ENCODE measurements around the gene GRIK2. TPM values are rescaled to one million over a fixed set of nuclear protein-coding genes. Genes with fewer than 3 reads are reported as not detected.
A peak's percentile ranks its signal among the peaks of the same experiment; 100 is the strongest.

The GRIK2 gene
- total and polyA plus RNA-seq, 5 donors from 2014 or later, result not detected

DNA sequence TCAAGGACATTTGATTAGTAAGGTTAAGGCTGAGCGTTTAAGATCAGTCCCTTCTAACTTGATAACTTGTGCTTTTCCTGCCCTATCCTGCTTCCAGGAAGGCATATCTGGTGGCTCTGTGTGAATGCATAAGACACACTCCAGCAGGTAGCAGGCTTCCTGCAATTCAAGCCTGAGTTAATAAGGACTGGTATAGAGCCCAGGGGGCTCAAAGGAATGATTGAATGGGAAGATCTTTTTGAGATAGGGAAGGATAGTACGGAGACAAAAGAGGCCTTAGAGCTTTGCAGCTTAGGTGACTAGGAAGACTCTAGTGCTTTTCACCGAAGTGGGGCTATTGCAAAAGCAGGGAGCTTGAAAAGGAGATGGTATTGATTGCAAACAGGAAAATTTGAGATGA is 307.1 kb downstream of the GRIK2 start:
- Mint-ChIP-seq H3K27ac (no peak overlapping the region), H3K4me1 (no peaks in the 10 kb centered on the region), H3K9me3 (peaks cover 0 to 11% (median 3%) of the 10 kb centered on the region in 7 donors), H3K36me3 (no peaks in the 10 kb centered on the region), H3K27me3 (no peaks in the 10 kb centered on the region), H3K4me3 (peak overlapping the region in 1 of 4 donors; percentile 21)
- Histone ChIP-seq H3K27me3 (ENCODE audit: control insufficient read depth, insufficient read depth, low read length) (no peaks in the 10 kb centered on the region), H3K36me3 (ENCODE audit: control insufficient read depth, insufficient read depth, low read length) (no peaks in the 10 kb centered on the region), H3K4me3 (ENCODE audit: low read depth, low read length) (no peak overlapping the region), H3K9me3 (ENCODE audit: control insufficient read depth in 2 of 2, low read length in 2 of 2) (no peaks in the 10 kb centered on the region), H3K4me1 (ENCODE audit: control insufficient read depth, insufficient read depth, low read length, poor library complexity, severe bottlenecking) (no peaks in the 10 kb centered on the region), H3K27ac (ENCODE audit: insufficient read depth, low read length, poor library complexity, severe bottlenecking) (no peak overlapping the region)
- ATAC-seq (ENCODE audit: low read depth in 2 of 2) (no peak), DNase-seq (no peak)

DNA sequence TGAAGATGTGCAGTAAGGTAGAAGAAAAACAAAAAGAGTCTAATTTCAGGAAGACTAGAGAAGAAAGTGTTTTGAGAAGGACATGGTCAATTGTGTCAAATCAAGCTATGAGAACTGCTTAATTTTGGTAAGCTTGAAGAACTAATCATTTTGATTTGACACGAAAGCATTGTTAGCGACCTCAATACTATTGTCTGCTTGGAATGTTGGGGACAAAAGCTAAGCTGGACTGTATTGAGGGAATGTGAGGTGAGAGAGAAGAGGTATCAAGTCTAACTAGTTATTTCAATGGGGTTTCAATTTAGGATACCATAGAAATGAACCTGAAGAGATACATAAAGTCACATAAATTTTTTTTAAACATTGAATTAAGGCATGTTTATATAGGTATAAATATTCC is 309.8 kb downstream of the GRIK2 start:
- Histone ChIP-seq H3K4me1 (ENCODE audit: control insufficient read depth, insufficient read depth, low read length, poor library complexity, severe bottlenecking) (no peaks in the 10 kb centered on the region), H3K27ac (ENCODE audit: insufficient read depth, low read length, poor library complexity, severe bottlenecking) (no peak overlapping the region), H3K27me3 (ENCODE audit: control insufficient read depth, insufficient read depth, low read length) (no peaks in the 10 kb centered on the region), H3K36me3 (ENCODE audit: control insufficient read depth, insufficient read depth, low read length) (no peaks in the 10 kb centered on the region), H3K4me3 (ENCODE audit: low read depth, low read length) (no peak overlapping the region), H3K9me3 (ENCODE audit: control insufficient read depth in 2 of 2, low read length in 2 of 2) (no peaks in the 10 kb centered on the region)
- Mint-ChIP-seq H3K4me1 (no peaks in the 10 kb centered on the region), H3K9me3 (peaks cover 0 to 11% (median 3%) of the 10 kb centered on the region in 7 donors), H3K36me3 (no peaks in the 10 kb centered on the region), H3K4me3 (no peak overlapping the region), H3K27ac (no peak overlapping the region), H3K27me3 (no peaks in the 10 kb centered on the region)
- no peak for DNase-seq
- no peak for ATAC-seq (ENCODE audit: low read depth in 2 of 2)

DNA sequence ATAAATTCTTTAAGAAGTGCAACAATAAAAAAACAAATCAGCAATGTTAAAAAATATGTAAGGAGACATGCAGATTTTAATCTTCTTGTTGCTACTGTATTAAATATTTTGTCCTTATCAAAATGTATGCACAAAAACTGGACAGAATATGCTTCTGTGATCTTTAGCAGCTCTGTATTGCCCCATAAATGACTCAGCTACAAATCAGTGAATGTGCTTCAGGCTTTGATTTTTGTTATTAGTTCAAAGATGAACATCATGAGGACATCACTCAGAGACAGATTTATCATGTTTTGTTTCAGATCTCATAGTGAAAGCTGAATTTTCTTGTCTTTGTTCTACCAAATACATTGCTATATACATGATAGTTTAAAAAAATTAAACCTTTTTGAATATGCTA is 312.4 kb downstream of the GRIK2 start:
- Histone ChIP-seq H3K36me3 (ENCODE audit: control insufficient read depth, insufficient read depth, low read length) (no peaks in the 10 kb centered on the region), H3K4me1 (ENCODE audit: control insufficient read depth, insufficient read depth, low read length, poor library complexity, severe bottlenecking) (no peaks in the 10 kb centered on the region), H3K27me3 (ENCODE audit: control insufficient read depth, insufficient read depth, low read length) (no peaks in the 10 kb centered on the region), H3K4me3 (ENCODE audit: low read depth, low read length) (no peak overlapping the region), H3K27ac (ENCODE audit: insufficient read depth, low read length, poor library complexity, severe bottlenecking) (no peak overlapping the region), H3K9me3 (ENCODE audit: control insufficient read depth in 2 of 2, low read length in 2 of 2) (no peaks in the 10 kb centered on the region)
- no peaks in the 10 kb centered on the region for H3K4me1 Mint-ChIP-seq
- H3K27me3 Mint-ChIP-seq, result no peaks in the 10 kb centered on the region
- H3K27ac Mint-ChIP-seq, result no peak overlapping the region
- no peak overlapping the region for H3K4me3 Mint-ChIP-seq
- no peaks in the 10 kb centered on the region for H3K36me3 Mint-ChIP-seq
- ATAC-seq (ENCODE audit: low read depth in 2 of 2) (no peak), DNase-seq (no peak)
- peaks cover 0 to 10% (median 1%) of the 10 kb centered on the region in 7 donors for H3K9me3 Mint-ChIP-seq

DNA sequence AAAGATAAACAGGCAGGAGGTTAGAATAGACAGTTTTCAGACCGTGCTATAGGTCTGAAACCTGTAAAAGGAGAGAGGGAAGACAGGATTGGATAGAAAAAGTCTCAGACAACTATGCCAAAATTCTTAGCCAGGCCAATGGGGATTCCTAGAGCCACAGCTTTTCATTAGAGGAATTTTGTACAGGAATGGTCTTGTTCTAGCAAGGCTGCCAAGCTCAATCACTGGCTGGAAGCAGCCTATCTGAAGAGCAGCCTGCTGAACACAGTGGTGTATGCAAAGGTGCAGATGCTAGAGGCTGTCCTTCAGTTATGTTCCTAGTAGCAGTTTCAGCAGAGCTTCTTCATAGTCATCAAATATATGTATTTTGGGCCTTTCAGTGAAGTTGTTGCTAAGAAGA is 313.1 kb downstream of the GRIK2 start:
- Histone ChIP-seq H3K27me3 (ENCODE audit: control insufficient read depth, insufficient read depth, low read length) (no peaks in the 10 kb centered on the region), H3K4me1 (ENCODE audit: control insufficient read depth, insufficient read depth, low read length, poor library complexity, severe bottlenecking) (no peaks in the 10 kb centered on the region), H3K9me3 (ENCODE audit: control insufficient read depth in 2 of 2, low read length in 2 of 2) (no peaks in the 10 kb centered on the region), H3K4me3 (ENCODE audit: low read depth, low read length) (no peak overlapping the region), H3K36me3 (ENCODE audit: control insufficient read depth, insufficient read depth, low read length) (no peaks in the 10 kb centered on the region), H3K27ac (ENCODE audit: insufficient read depth, low read length, poor library complexity, severe bottlenecking) (no peak overlapping the region)
- DNase-seq (no peak), ATAC-seq (ENCODE audit: low read depth in 2 of 2) (no peak)
- Mint-ChIP-seq H3K36me3 (no peaks in the 10 kb centered on the region), H3K9me3 (peaks cover 0 to 10% (median 1%) of the 10 kb centered on the region in 7 donors), H3K27me3 (no peaks in the 10 kb centered on the region), H3K27ac (no peak overlapping the region), H3K4me1 (no peaks in the 10 kb centered on the region), H3K4me3 (no peak overlapping the region)

DNA sequence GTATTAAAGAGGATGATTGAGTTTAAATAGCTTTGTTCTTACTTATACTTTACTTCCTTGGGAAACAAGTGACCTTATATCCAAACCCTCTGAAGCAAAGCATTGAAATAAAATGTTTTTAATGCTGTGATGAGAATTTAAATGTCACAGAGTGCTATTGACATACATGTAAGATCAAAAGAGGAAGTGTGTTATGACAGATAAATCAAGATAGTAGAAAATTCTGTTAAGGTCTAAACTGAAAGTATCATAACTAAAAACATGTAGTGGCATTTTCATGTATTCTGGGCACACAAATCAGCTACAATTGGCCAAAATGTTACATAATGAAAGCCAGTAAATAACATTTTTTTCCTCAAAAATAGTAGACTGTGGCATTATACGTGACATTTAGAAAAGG is 318.0 kb downstream of the GRIK2 start:
- Histone ChIP-seq H3K9me3 (ENCODE audit: control insufficient read depth in 2 of 2, low read length in 2 of 2) (peaks cover 0 to 2% of the 10 kb centered on the region in 2 experiments), H3K4me1 (ENCODE audit: control insufficient read depth, insufficient read depth, low read length, poor library complexity, severe bottlenecking) (no peaks in the 10 kb centered on the region), H3K27me3 (ENCODE audit: control insufficient read depth, insufficient read depth, low read length) (no peaks in the 10 kb centered on the region), H3K27ac (ENCODE audit: insufficient read depth, low read length, poor library complexity, severe bottlenecking) (no peak overlapping the region), H3K4me3 (ENCODE audit: low read depth, low read length) (no peak overlapping the region), H3K36me3 (ENCODE audit: control insufficient read depth, insufficient read depth, low read length) (no peaks in the 10 kb centered on the region)
- H3K36me3 Mint-ChIP-seq, result no peaks in the 10 kb centered on the region
- DNase-seq (no peak), ATAC-seq (ENCODE audit: low read depth in 2 of 2) (no peak)
- no peak overlapping the region for H3K4me3 Mint-ChIP-seq
- no peak overlapping the region for H3K27ac Mint-ChIP-seq
- H3K27me3 Mint-ChIP-seq, result no peaks in the 10 kb centered on the region
- peaks cover 0 to 10% (median 0%) of the 10 kb centered on the region in 7 donors for H3K9me3 Mint-ChIP-seq
- H3K4me1 Mint-ChIP-seq, result no peaks in the 10 kb centered on the region

DNA sequence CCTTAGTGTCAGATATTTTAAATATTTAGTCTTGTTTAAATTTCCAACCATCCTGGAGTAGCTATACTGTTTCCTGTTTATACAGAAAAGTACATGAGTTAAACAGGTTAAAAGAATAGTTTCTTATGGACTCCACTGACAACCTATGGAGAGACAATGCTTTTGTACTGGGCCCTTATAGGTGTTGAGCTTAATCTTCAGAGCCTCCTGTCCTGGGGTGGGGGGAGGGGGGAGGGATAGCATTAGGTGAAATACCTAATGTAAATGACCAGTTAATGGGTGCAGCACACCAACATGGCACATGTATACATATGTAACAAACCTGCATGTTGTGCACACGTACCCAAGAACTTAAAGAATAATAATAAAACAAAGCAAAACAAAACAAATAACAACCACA is 322.9 kb downstream of the GRIK2 start:
- no peak for DNase-seq
- Histone ChIP-seq H3K4me1 (ENCODE audit: control insufficient read depth, insufficient read depth, low read length, poor library complexity, severe bottlenecking) (no peaks in the 10 kb centered on the region), H3K36me3 (ENCODE audit: control insufficient read depth, insufficient read depth, low read length) (no peaks in the 10 kb centered on the region), H3K9me3 (ENCODE audit: control insufficient read depth in 2 of 2, low read length in 2 of 2) (peaks cover 0 to 2% of the 10 kb centered on the region in 2 experiments), H3K4me3 (ENCODE audit: low read depth, low read length) (no peak overlapping the region), H3K27me3 (ENCODE audit: control insufficient read depth, insufficient read depth, low read length) (no peaks in the 10 kb centered on the region), H3K27ac (ENCODE audit: insufficient read depth, low read length, poor library complexity, severe bottlenecking) (no peak overlapping the region)
- Mint-ChIP-seq H3K27ac (no peak overlapping the region), H3K9me3 (peaks cover 0 to 10% (median 0%) of the 10 kb centered on the region in 7 donors), H3K27me3 (no peaks in the 10 kb centered on the region), H3K4me1 (no peaks in the 10 kb centered on the region), H3K36me3 (no peaks in the 10 kb centered on the region), H3K4me3 (no peak overlapping the region)
- ATAC-seq (ENCODE audit: low read depth in 2 of 2), result no peak

DNA sequence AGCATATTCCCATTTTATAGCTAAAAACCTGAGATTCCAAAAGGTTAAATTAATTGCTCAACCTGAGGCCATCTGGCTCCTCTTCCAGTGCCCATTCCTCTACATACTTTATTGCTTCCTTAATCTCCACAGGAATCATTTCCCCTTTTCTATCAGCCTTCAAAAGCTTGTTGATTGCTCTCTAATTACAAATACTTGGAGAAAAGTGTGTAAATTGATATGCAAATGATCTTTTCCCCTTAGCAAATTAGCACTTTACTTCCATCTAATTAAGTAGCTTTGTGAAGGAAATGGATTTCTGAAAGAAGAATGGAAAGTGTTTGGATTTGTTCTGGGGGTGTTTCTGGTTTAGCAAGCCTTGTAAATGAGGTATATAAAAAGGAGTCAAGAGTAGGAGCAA is 323.3 kb downstream of the GRIK2 start:
- Mint-ChIP-seq H3K4me1 (no peaks in the 10 kb centered on the region), H3K27ac (no peak overlapping the region), H3K4me3 (no peak overlapping the region), H3K27me3 (no peaks in the 10 kb centered on the region), H3K9me3 (peaks cover 0 to 10% (median 0%) of the 10 kb centered on the region in 7 donors), H3K36me3 (no peaks in the 10 kb centered on the region)
- H3K27me3 ChIP-seq (ENCODE audit: control insufficient read depth, insufficient read depth, low read length), result no peaks in the 10 kb centered on the region
- no peak overlapping the region for H3K27ac ChIP-seq (ENCODE audit: insufficient read depth, low read length, poor library complexity, severe bottlenecking)
- no peak overlapping the region for H3K4me3 ChIP-seq (ENCODE audit: low read depth, low read length)
- DNase-seq (no peak), ATAC-seq (ENCODE audit: low read depth in 2 of 2) (no peak)
- no peaks in the 10 kb centered on the region for H3K4me1 ChIP-seq (ENCODE audit: control insufficient read depth, insufficient read depth, low read length, poor library complexity, severe bottlenecking)
- H3K9me3 ChIP-seq (ENCODE audit: control insufficient read depth in 2 of 2, low read length in 2 of 2), result peaks cover 0 to 2% of the 10 kb centered on the region in 2 experiments
- H3K36me3 ChIP-seq (ENCODE audit: control insufficient read depth, insufficient read depth, low read length), result no peaks in the 10 kb centered on the region

DNA sequence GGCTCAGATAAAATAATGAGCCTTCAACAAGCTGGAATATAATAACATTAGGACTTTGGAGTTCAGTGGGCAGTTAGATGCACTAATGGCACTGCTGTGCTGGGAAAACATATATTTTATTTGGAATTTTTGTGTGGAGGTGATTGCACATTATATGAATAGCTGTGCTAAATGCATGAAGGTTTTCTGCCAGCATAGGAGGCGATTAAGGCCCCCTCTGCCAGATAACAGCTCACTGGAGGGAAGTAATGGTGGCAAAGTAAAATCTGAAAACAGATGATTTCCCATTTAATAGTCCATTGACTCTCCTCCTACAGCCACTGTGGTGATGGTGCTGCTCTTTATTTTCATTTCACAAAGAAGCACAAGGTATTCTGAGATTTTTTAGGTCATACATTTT is 326.0 kb downstream of the GRIK2 start:
- ATAC-seq (ENCODE audit: low read depth in 2 of 2), result no peak
- peaks cover 0 to 13% (median 2%) of the 10 kb centered on the region in 7 donors for H3K9me3 Mint-ChIP-seq
- no peaks in the 10 kb centered on the region for H3K4me1 Mint-ChIP-seq

More for the DNA sequence above, 326.0 kb downstream of the GRIK2 start:
- Mint-ChIP-seq H3K27ac (no peak overlapping the region), H3K27me3 (no peaks in the 10 kb centered on the region), H3K4me3 (no peak overlapping the region), H3K36me3 (no peaks in the 10 kb centered on the region)
- H3K27me3 ChIP-seq (ENCODE audit: control insufficient read depth, insufficient read depth, low read length), result no peaks in the 10 kb centered on the region
- H3K4me3 ChIP-seq (ENCODE audit: low read depth, low read length), result no peak overlapping the region
- no peak for DNase-seq
- peaks cover 0 to 2% of the 10 kb centered on the region in 2 experiments for H3K9me3 ChIP-seq (ENCODE audit: control insufficient read depth in 2 of 2, low read length in 2 of 2)
- H3K36me3 ChIP-seq (ENCODE audit: control insufficient read depth, insufficient read depth, low read length), result no peaks in the 10 kb centered on the region
- H3K4me1 ChIP-seq (ENCODE audit: control insufficient read depth, insufficient read depth, low read length, poor library complexity, severe bottlenecking), result no peaks in the 10 kb centered on the region
- H3K27ac ChIP-seq (ENCODE audit: insufficient read depth, low read length, poor library complexity, severe bottlenecking), result no peak overlapping the region

Data from CD4-positive, CD25-positive, alpha-beta regulatory T cell (primary cell).